Activated CD4-positive, CD25-positive, alpha-beta regulatory T cell treated with anti-CD3 and anti-CD28 coated beads, Interleukin-2, amount 50 U/mL, for 24 hours (primary cell): ENCODE results near the gene RGS5.
"Not testable (repeated sequence)": the region's sequence is repeated elsewhere in the genome, so short reads cannot be mapped to it uniquely, and the experiment has no call there.

Experiments
- ATAC-seq, 2 donors: fragments of 150-1000 bp; cut with Tn5 transposase; one replicate each; pipeline ENCODE4 v1.10.0; 2021; ENCODE audit warnings: mild to moderate bottlenecking in 1 of 2, moderate library complexity in 1 of 2

Gene RGS5

GRCh38 chr1:163202833-163203451 is at the start of gene RGS5:
RGS5 (minus strand) TSS chr1:163202916; CDS start chr1:163202835, 81 bp downstream.
- no peak for ATAC-seq

- ATAC-seq: no peak
Observed at GRCh38 chr1:163250382-163250974, 47.8 kb upstream of the RGS5 start.

- no peak for ATAC-seq
Observed at GRCh38 chr1:163248064-163248463, 45.3 kb upstream of the RGS5 start.

- not testable (repeated sequence) for ATAC-seq
Observed at GRCh38 chr1:163244648-163245047, 41.9 kb upstream of the RGS5 start.

GRCh38 chr1:163241746-163242145 is 39.0 kb upstream of the RGS5 start:
- no peak for ATAC-seq

GRCh38 chr1:163240705-163241104 is 38.0 kb upstream of the RGS5 start:
- ATAC-seq: no peak

GRCh38 chr1:163233643-163234042 is 30.9 kb upstream of the RGS5 start:
- ATAC-seq: not testable (repeated sequence)

- ATAC-seq: no peak
Observed at GRCh38 chr1:163231385-163231784, 28.7 kb upstream of the RGS5 start.

- no peak for ATAC-seq
Observed at GRCh38 chr1:163230827-163231226, 28.1 kb upstream of the RGS5 start.

- not testable (repeated sequence) for ATAC-seq
Observed at GRCh38 chr1:163228271-163228670, 25.6 kb upstream of the RGS5 start.

GRCh38 chr1:163227126-163227525 is 24.4 kb upstream of the RGS5 start:
- no peak for ATAC-seq

GRCh38 chr1:163213626-163214025 is 10.9 kb upstream of the RGS5 start:
- ATAC-seq: no peak

- no peak for ATAC-seq
Observed at GRCh38 chr1:163211667-163212066, 9.0 kb upstream of the RGS5 start.

- ATAC-seq: no peak
Observed at GRCh38 chr1:163205513-163205912, 2.8 kb upstream of the RGS5 start.

GRCh38 chr1:163203561-163203960 is 845 bp upstream of the RGS5 start:
- no peak for ATAC-seq

GRCh38 chr1:163201906-163202305 is 810 bp downstream of the RGS5 start:
- ATAC-seq: no peak

GRCh38 chr1:163197022-163197421 is 5.7 kb downstream of the RGS5 start:
- ATAC-seq: no peak

GRCh38 chr1:163196449-163196787 is 6.3 kb downstream of the RGS5 start:
- no peak for ATAC-seq

- ATAC-seq: no peak
Observed at GRCh38 chr1:163195728-163196448, 6.8 kb downstream of the RGS5 start.

- ATAC-seq: no peak
Observed at GRCh38 chr1:163191301-163191700, 11.4 kb downstream of the RGS5 start.

GRCh38 chr1:163188947-163189346 is 13.8 kb downstream of the RGS5 start:
- ATAC-seq: no peak

- no peak for ATAC-seq
Observed at GRCh38 chr1:163187849-163188248, 14.9 kb downstream of the RGS5 start.

- ATAC-seq: no peak
Observed at GRCh38 chr1:163186862-163187261, 15.9 kb downstream of the RGS5 start.

GRCh38 chr1:163182330-163182949 is 20.3 kb downstream of the RGS5 start:
- ATAC-seq: no peak
